CD8-positive, alpha-beta memory T cell (primary cell): ENCODE data around the gene RCN1. TPM values are rescaled to one million over a fixed set of nuclear protein-coding genes. Genes with fewer than 3 reads are reported as not detected.
"Not testable (repeated sequence)": the region's sequence is repeated elsewhere in the genome, so short reads cannot be mapped to it uniquely, and the experiment has no call there.

Experiments used
- CTCF ChIA-PET: fragments of 350-600 bp; sonication (Branson Sonifier 250); formaldehyde crosslinking; loops from one replicate; lab custom pipeline; 2021; ENCODE audit warnings: antibody characterized with exemption; lab: Charles Lee
- POLR2A ChIA-PET: fragments of 350-600 bp; sonication (Branson Sonifier 250); formaldehyde crosslinking; loops from one replicate; lab custom pipeline; 2021; ENCODE audit warnings: antibody characterized with exemption; lab: Charles Lee
- DNase-seq, 5 donors: peaks; one replicate each; pipeline versions ENCODE4 v3.0.0 to v3.0.0-alpha.2; 2020 to 2022; ENCODE audit warnings: mixed read lengths in 1 of 5
- H3K27ac ChIP-seq: one replicate; pipeline ENCODE4 v1.7.0; 2013; ENCODE audit warnings: low read depth, mild to moderate bottlenecking, low read length, moderate library complexity
- H3K27me3 ChIP-seq: 2 replicates; pipeline ENCODE4 v1.7.0; 2013; ENCODE audit warnings: low read length, mild to moderate bottlenecking; ENCODE audit not compliant: insufficient read depth, poor library complexity, severe bottlenecking
- H3K36me3 ChIP-seq: 2 replicates; pipeline ENCODE4 v1.7.0; 2013; ENCODE audit warnings: mild to moderate bottlenecking, low read length, moderate library complexity; ENCODE audit not compliant: insufficient read depth
- H3K4me1 ChIP-seq: 2 replicates; pipeline ENCODE4 v1.7.0; 2013; ENCODE audit warnings: mild to moderate bottlenecking, low read length, moderate library complexity; ENCODE audit not compliant: insufficient read depth
- H3K4me3 ChIP-seq: 2 replicates; pipeline ENCODE4 v1.7.0; 2013; ENCODE audit warnings: mild to moderate bottlenecking, low read length
- H3K9me3 ChIP-seq: 2 replicates; pipeline ENCODE4 v1.7.0; 2013; ENCODE audit warnings: mild to moderate bottlenecking, low read length
- H3K27ac Mint-ChIP-seq, 8 donors: one replicate each; pipeline ENCODE4 v1.8.0; 2020 to 2021; ENCODE audit warnings: mixed read lengths in 8 of 8, mild to moderate bottlenecking in 6 of 8, inconsistent platforms in 3 of 8, moderate library complexity in 3 of 8
- H3K27me3 Mint-ChIP-seq, 2 donors: one replicate each; pipeline ENCODE4 v1.8.0; 2020 to 2021; ENCODE audit warnings: mixed read lengths in 2 of 2, mild to moderate bottlenecking in 1 of 2, moderate library complexity in 1 of 2
- H3K36me3 Mint-ChIP-seq, 3 donors: one replicate each; pipeline ENCODE4 v1.8.0; 2020 to 2021; ENCODE audit warnings: mixed read lengths in 3 of 3, inconsistent platforms in 1 of 3, mild to moderate bottlenecking in 1 of 3
- H3K4me1 Mint-ChIP-seq, 3 donors: one replicate each; pipeline ENCODE4 v1.8.0; 2020 to 2021; ENCODE audit warnings: mixed read lengths in 3 of 3, inconsistent platforms in 1 of 3, mild to moderate bottlenecking in 1 of 3
- H3K4me3 Mint-ChIP-seq, 7 donors: one replicate each; pipeline ENCODE4 v1.8.0; 2020 to 2021; ENCODE audit warnings: mixed read lengths in 7 of 7, mild to moderate bottlenecking in 6 of 7, moderate library complexity in 4 of 7, inconsistent platforms in 2 of 7
- H3K9me3 Mint-ChIP-seq, 5 donors: one replicate each; pipeline ENCODE4 v1.8.0; 2020 to 2022; ENCODE audit warnings: mixed read lengths in 5 of 5, mild to moderate bottlenecking in 3 of 5, moderate library complexity in 2 of 5, inconsistent platforms in 1 of 5
- polyA plus RNA-seq: library from polyadenylated mRNA; unstranded; fragments of 300-500 nt; fragmentation: Illumina TruSeq; gene quantifications from one replicate; pipeline ENCODE4 v1.2.3, GENCODE V29; 2021
- total RNA-seq, 2 experiments: library from RNA; stranded (reverse); gene quantifications; one replicate each; pipeline ENCODE4 v1.2.3, GENCODE V29; 2021

Gene RCN1
- total and polyA plus RNA-seq, 3 experiments from 2014 or later, result 23.6 to 35.1 (median 30.9) TPM

GRCh38 chr11:32098142-32098903, 7.4 kb downstream of the RCN1 start:
- peaks cover 29 to 38% (median 36%) of the 10 kb centered on the region in 3 donors for H3K4me1 Mint-ChIP-seq
- H3K4me1 ChIP-seq, result peaks cover 6% of the 10 kb centered on the region
- DNase-seq, result no peak
- peaks cover 6% of the 10 kb centered on the region for H3K36me3 ChIP-seq
- H3K9me3 Mint-ChIP-seq, result no peaks in the 10 kb centered on the region
- H3K27ac Mint-ChIP-seq, result peak overlapping the region in 5 of 8 donors; percentile 42 to 89 (median 55)
- H3K4me3 ChIP-seq, result no peak overlapping the region
- peaks cover 23 to 60% (median 29%) of the 10 kb centered on the region in 3 donors for H3K36me3 Mint-ChIP-seq
- ChIA-PET POLR2A (no interaction called here), CTCF (no interaction called here)
- peaks cover 0 to 1% of the 10 kb centered on the region in 2 donors for H3K27me3 Mint-ChIP-seq
- H3K27ac ChIP-seq, result no peak overlapping the region
- peak overlapping the region in 2 of 7 donors; percentile 4 to 5 for H3K4me3 Mint-ChIP-seq
- H3K27me3 ChIP-seq, result no peaks in the 10 kb centered on the region
- no peaks in the 10 kb centered on the region for H3K9me3 ChIP-seq

GRCh38 chr11:32099516-32099915, 8.6 kb downstream of the RCN1 start:
- Histone ChIP-seq H3K9me3 (no peaks in the 10 kb centered on the region), H3K27me3 (no peaks in the 10 kb centered on the region), H3K27ac (no peak overlapping the region), H3K4me1 (peaks cover 6% of the 10 kb centered on the region), H3K36me3 (peaks cover 6% of the 10 kb centered on the region), H3K4me3 (no peak overlapping the region)
- CTCF ChIA-PET, result no interaction called here
- Mint-ChIP-seq H3K36me3 (peaks cover 23 to 70% (median 34%) of the 10 kb centered on the region in 3 donors), H3K9me3 (no peaks in the 10 kb centered on the region), H3K4me1 (peaks cover 18 to 28% (median 26%) of the 10 kb centered on the region in 3 donors), H3K27me3 (peaks cover 0 to 1% of the 10 kb centered on the region in 2 donors), H3K27ac (peak overlapping the region in 2 of 8 donors; percentile 57 to 78), H3K4me3 (no peak overlapping the region)
- POLR2A ChIA-PET, result no interaction called here
- DNase-seq, result no peak

GRCh38 chr11:32100495-32100894, 9.6 kb downstream of the RCN1 start:
- Mint-ChIP-seq H3K36me3 (peaks cover 23 to 72% (median 36%) of the 10 kb centered on the region in 3 donors), H3K4me3 (no peak overlapping the region)

GRCh38 chr11:32101791-32102190, 10.9 kb downstream of the RCN1 start:
- no peak overlapping the region for H3K4me3 ChIP-seq
- H3K27ac Mint-ChIP-seq, result no peak overlapping the region
- H3K36me3 ChIP-seq, result peaks cover 6% of the 10 kb centered on the region
- no peaks in the 10 kb centered on the region for H3K9me3 Mint-ChIP-seq
- DNase-seq, result no peak
- ChIA-PET POLR2A (no interaction called here), CTCF (no interaction called here)
- H3K9me3 ChIP-seq, result no peaks in the 10 kb centered on the region
- no peak overlapping the region for H3K4me3 Mint-ChIP-seq
- H3K27ac ChIP-seq, result no peak overlapping the region
- H3K27me3 ChIP-seq, result no peaks in the 10 kb centered on the region
- peaks cover 6% of the 10 kb centered on the region for H3K4me1 ChIP-seq
- H3K4me1 Mint-ChIP-seq, result peaks cover 16 to 24% (median 19%) of the 10 kb centered on the region in 3 donors
- peaks cover 0 to 1% of the 10 kb centered on the region in 2 donors for H3K27me3 Mint-ChIP-seq
- H3K36me3 Mint-ChIP-seq, result peaks cover 23 to 78% (median 38%) of the 10 kb centered on the region in 3 donors

More at GRCh38 chr11:32100495-32100894, 9.6 kb downstream of the RCN1 start:
- no peaks in the 10 kb centered on the region for H3K27me3 ChIP-seq
- peaks cover 6% of the 10 kb centered on the region for H3K36me3 ChIP-seq
- no peaks in the 10 kb centered on the region for H3K9me3 ChIP-seq
- Mint-ChIP-seq H3K4me1 (peaks cover 16 to 27% (median 22%) of the 10 kb centered on the region in 3 donors), H3K27ac (peak overlapping the region in 1 of 8 donors; percentile 51), H3K27me3 (peaks cover 0 to 1% of the 10 kb centered on the region in 2 donors), H3K9me3 (no peaks in the 10 kb centered on the region)
- ChIA-PET CTCF (no interaction called here), POLR2A (no interaction called here)
- H3K4me1 ChIP-seq, result peaks cover 6% of the 10 kb centered on the region
- no peak overlapping the region for H3K4me3 ChIP-seq
- no peak overlapping the region for H3K27ac ChIP-seq
- DNase-seq, result no peak

GRCh38 chr11:32103121-32103719, 12.3 kb downstream of the RCN1 start:
- H3K9me3 Mint-ChIP-seq, H3K27me3 ChIP-seq, H3K27ac Mint-ChIP-seq, H3K36me3 ChIP-seq, H3K27ac ChIP-seq, POLR2A ChIA-PET, DNase-seq, H3K4me3 ChIP-seq, H3K9me3 ChIP-seq, H3K4me1 ChIP-seq, H3K27me3 Mint-ChIP-seq, H3K4me3 Mint-ChIP-seq: not testable (repeated sequence)
- CTCF ChIA-PET, result interaction anchor here (0.7 to 0.8 kb wide), 2 partner anchors 10 to 50 kb away, joined by 3 to 4 read pairs; no protein-coding TSS in a partner anchor
- H3K36me3 Mint-ChIP-seq, result peaks cover 12 to 65% (median 25%) of the 10 kb centered on the region in 3 donors
- peaks cover 3 to 11% (median 5%) of the 10 kb centered on the region in 3 donors for H3K4me1 Mint-ChIP-seq

GRCh38 chr11:32103941-32104340, 13.1 kb downstream of the RCN1 start:
- no peaks in the 10 kb centered on the region for H3K9me3 Mint-ChIP-seq
- no peak overlapping the region for H3K4me3 ChIP-seq
- H3K4me1 Mint-ChIP-seq, result peaks cover 0 to 6% (median 0%) of the 10 kb centered on the region in 3 donors
- no peak overlapping the region for H3K27ac Mint-ChIP-seq
- no peaks in the 10 kb centered on the region for H3K4me1 ChIP-seq
- POLR2A ChIA-PET, result no interaction called here
- no peaks in the 10 kb centered on the region for H3K9me3 ChIP-seq
- peaks cover 6 to 57% (median 22%) of the 10 kb centered on the region in 3 donors for H3K36me3 Mint-ChIP-seq
- no peak overlapping the region for H3K27ac ChIP-seq
- no peaks in the 10 kb centered on the region for H3K27me3 ChIP-seq
- peaks cover 0 to 1% of the 10 kb centered on the region in 2 donors for H3K27me3 Mint-ChIP-seq
- peaks cover 6% of the 10 kb centered on the region for H3K36me3 ChIP-seq
- CTCF ChIA-PET, result interaction anchor here (0.7 to 0.8 kb wide), 2 partner anchors 10 to 51 kb away, joined by 3 to 4 read pairs; no protein-coding TSS in a partner anchor
- H3K4me3 Mint-ChIP-seq, result no peak overlapping the region
- no peak for DNase-seq

GRCh38 chr11:32105871-32106560, 15.1 kb downstream of the RCN1 start:
- no peaks in the 10 kb centered on the region for H3K9me3 ChIP-seq
- no peaks in the 10 kb centered on the region for H3K4me1 Mint-ChIP-seq
- no peak overlapping the region for H3K4me3 Mint-ChIP-seq
- no peaks in the 10 kb centered on the region for H3K27me3 ChIP-seq
- no peak for DNase-seq
- no peak overlapping the region for H3K27ac ChIP-seq
- CTCF ChIA-PET, result no interaction called here
- no peak overlapping the region for H3K4me3 ChIP-seq
- peaks cover 0 to 4% of the 10 kb centered on the region in 2 donors for H3K27me3 Mint-ChIP-seq
- no peaks in the 10 kb centered on the region for H3K9me3 Mint-ChIP-seq
- POLR2A ChIA-PET, result no interaction called here
- H3K36me3 Mint-ChIP-seq, result peaks cover 4 to 38% (median 12%) of the 10 kb centered on the region in 3 donors
- H3K4me1 ChIP-seq, result no peaks in the 10 kb centered on the region
- H3K36me3 ChIP-seq, result peaks cover 6% of the 10 kb centered on the region
- H3K27ac Mint-ChIP-seq, result peak overlapping the region in 1 of 8 donors; percentile 55
